NCI-H2227 (cell line): Measurements from ENCODE around the gene NCF4.

ENCODE experiments used
- DNase-seq: peaks from one replicate; lab custom pipeline; 2025; ENCODE audit not compliant: unreplicated experiment; lab: John Stamatoyannopoulos, UW

Gene NCF4

GRCh38 chr22:36893262-36893661 lies 32.5 kb downstream of the NCF4 start:
- no peak for DNase-seq

- DNase-seq: no peak
Measured at GRCh38 chr22:36894266-36894665, 33.5 kb downstream of the NCF4 start.

- DNase-seq: no peak
Measured at GRCh38 chr22:36897611-36898010, 36.8 kb downstream of the NCF4 start.

GRCh38 chr22:36898690-36899089 lies 37.9 kb downstream of the NCF4 start:
- DNase-seq: no peak

- DNase-seq: no peak
Measured at GRCh38 chr22:36899498-36899897, 38.7 kb downstream of the NCF4 start.

GRCh38 chr22:36900225-36900624 lies 39.4 kb downstream of the NCF4 start:
- DNase-seq: no peak

GRCh38 chr22:36900880-36901279 lies 40.1 kb downstream of the NCF4 start:
- DNase-seq: no peak

GRCh38 chr22:36901411-36902142 lies 40.8 kb downstream of the NCF4 start:
- no peak for DNase-seq

- DNase-seq: no peak
Measured at GRCh38 chr22:36902143-36902926, 41.5 kb downstream of the NCF4 start.

GRCh38 chr22:36904260-36904880 lies 43.6 kb downstream of the NCF4 start:
- no peak for DNase-seq

GRCh38 chr22:36907253-36908195 lies 46.7 kb downstream of the NCF4 start:
- no peak for DNase-seq

GRCh38 chr22:36910461-36910860 lies 49.7 kb downstream of the NCF4 start:
- DNase-seq: no peak

- DNase-seq: no peak
Measured at GRCh38 chr22:36911887-36912661, 51.3 kb downstream of the NCF4 start.

GRCh38 chr22:36912694-36913426 lies 52.1 kb downstream of the NCF4 start:
- DNase-seq: no peak

GRCh38 chr22:36913427-36914389 lies 52.9 kb downstream of the NCF4 start, which contains the start of gene CSF2RB:
CSF2RB (plus strand) TSS chr22:36913628; CDS start chr22:36922208, 8,580 bp downstream.
- no peak for DNase-seq

GRCh38 chr22:36914390-36914752 lies 53.6 kb downstream of the NCF4 start:
- DNase-seq: no peak

GRCh38 chr22:36916034-36916433 lies 55.2 kb downstream of the NCF4 start:
- DNase-seq: no peak

GRCh38 chr22:36918586-36919284 lies 57.9 kb downstream of the NCF4 start:
- DNase-seq: no peak
